Loucy (cell line): ENCODE measurements around the gene CAST.
A peak's percentile ranks its signal among the peaks of the same experiment; 100 is the strongest.

Experiments used
- H2AFZ ChIP-seq: fragments of 200-600 bp; sonication (generic); 2 replicates; pipeline ENCODE4 v1.6.0; 2016; ENCODE audit warnings: antibody characterized with exemption, mild to moderate bottlenecking, low read length, moderate library complexity
- H3F3A ChIP-seq: fragments of 200-600 bp; 2 replicates; pipeline ENCODE4 v1.6.0; 2016; ENCODE audit warnings: antibody characterized with exemption, low read depth, mild to moderate bottlenecking
- H3K27me3 ChIP-seq: fragments of 200-600 bp; sonication (generic); 2 replicates; pipeline ENCODE4 v1.6.1; 2014; ENCODE audit warnings: low read length, mild to moderate bottlenecking; ENCODE audit not compliant: insufficient read depth, poor library complexity, severe bottlenecking
- H3K36me3 ChIP-seq: fragments of 200-600 bp; sonication (generic); 2 replicates; pipeline ENCODE4 v1.6.1; 2016; ENCODE audit warnings: low read length; ENCODE audit not compliant: insufficient read depth
- H3K4me1 ChIP-seq: fragments of 200-600 bp; sonication (generic); 2 replicates; pipeline ENCODE4 v1.5.1; 2014; ENCODE audit warnings: low read length, mild to moderate bottlenecking; ENCODE audit not compliant: insufficient read depth, poor library complexity, severe bottlenecking
- H3K4me2 ChIP-seq: fragments of 200-600 bp; sonication (generic); 2 replicates; pipeline ENCODE4 v1.6.0; 2014; ENCODE audit warnings: antibody characterized with exemption, low read length, low read depth, mild to moderate bottlenecking; ENCODE audit not compliant: poor library complexity, severe bottlenecking
- H3K4me3 ChIP-seq: fragments of 200-600 bp; sonication (generic); 2 replicates; pipeline ENCODE4 v1.5.1; 2014; ENCODE audit warnings: low read length, mild to moderate bottlenecking, mixed read lengths; ENCODE audit not compliant: poor library complexity, severe bottlenecking
- H3K79me2 ChIP-seq: fragments of 200-600 bp; sonication (generic); 2 replicates; pipeline ENCODE4 v1.6.1; 2014; ENCODE audit warnings: low read length; ENCODE audit not compliant: insufficient read depth
- H3K9ac ChIP-seq: fragments of 200-600 bp; sonication (generic); 2 replicates; pipeline ENCODE4 v1.6.0; 2014; ENCODE audit warnings: mild to moderate bottlenecking, low read depth, low read length, moderate library complexity; ENCODE audit not compliant: poor library complexity, severe bottlenecking
- H3K9me2 ChIP-seq: fragments of 200-600 bp; sonication (generic); replicated peaks from 2 replicates; pipeline ENCODE4 v1.6.1; 2016; ENCODE audit warnings: low read depth, low read length, mixed read lengths
- H3K9me3 ChIP-seq: fragments of 200-600 bp; sonication (generic); 2 replicates; pipeline ENCODE4 v1.6.1; 2014; ENCODE audit warnings: mild to moderate bottlenecking, antibody characterized with exemption, low read length, low read depth; ENCODE audit not compliant: insufficient read depth
- H4K20me1 ChIP-seq: fragments of 200-600 bp; sonication (generic); 2 replicates; pipeline ENCODE4 v1.6.0; 2014; ENCODE audit warnings: antibody characterized with exemption, low read length, mild to moderate bottlenecking; ENCODE audit not compliant: insufficient read depth, poor library complexity, severe bottlenecking
- CTCF ChIP-seq: fragments of 200-600 bp; sonication (generic); conservative IDR thresholded peaks from 2 replicates; pipeline ENCODE4 v1.5.1; 2014; ENCODE audit warnings: mild to moderate bottlenecking, antibody characterized with exemption, low read length
- EZH2phosphoT487 ChIP-seq: fragments of 200-600 bp; IDR thresholded peaks from 2 replicates; pipeline ENCODE4 v1.6.1; 2018; ENCODE audit warnings: antibody characterized with exemption, mild to moderate bottlenecking, moderate library complexity, borderline replicate concordance

The CAST gene

DNA sequence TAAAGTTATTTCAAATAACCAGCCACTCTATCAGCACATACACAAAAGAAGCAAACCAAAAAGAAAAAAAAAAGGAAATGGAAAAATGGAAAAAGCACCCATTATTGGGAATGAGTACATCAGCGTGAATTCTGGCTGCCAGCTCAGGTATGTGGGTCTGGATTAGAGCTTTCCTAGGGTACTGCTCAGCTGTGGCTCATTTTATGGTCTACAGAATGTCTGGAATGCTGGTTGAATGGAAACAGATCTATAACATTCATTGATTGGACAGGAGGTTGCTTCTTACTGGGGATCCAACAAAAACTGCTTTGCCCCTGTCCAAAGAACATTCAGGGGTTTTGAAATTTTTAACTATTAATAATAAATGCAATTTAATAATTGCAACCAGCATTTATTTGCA lies 3.9 kb upstream of the CAST start:
- peaks cover 8% of the 10 kb centered on the region; the same call in 1 of the 2 replicates for H3F3A ChIP-seq
- no peak overlapping the region for H3K9ac ChIP-seq
- no peak overlapping the region for H3K4me2 ChIP-seq
- H3K9me3 ChIP-seq, result no peaks in the 10 kb centered on the region
- no peak for TF ChIP-seq CTCF
- no peak for TF ChIP-seq EZH2phosphoT487
- H4K20me1 ChIP-seq, result peaks cover 4% of the 10 kb centered on the region
- no peaks in the 10 kb centered on the region for H3K9me2 ChIP-seq
- peaks cover 41% of the 10 kb centered on the region for H3K4me1 ChIP-seq
- no peaks in the 10 kb centered on the region for H3K27me3 ChIP-seq
- H3K36me3 ChIP-seq, result no peaks in the 10 kb centered on the region
- peaks cover 4% of the 10 kb centered on the region for H3K79me2 ChIP-seq
- no peak overlapping the region for H2AFZ ChIP-seq
- no peak overlapping the region for H3K4me3 ChIP-seq

DNA sequence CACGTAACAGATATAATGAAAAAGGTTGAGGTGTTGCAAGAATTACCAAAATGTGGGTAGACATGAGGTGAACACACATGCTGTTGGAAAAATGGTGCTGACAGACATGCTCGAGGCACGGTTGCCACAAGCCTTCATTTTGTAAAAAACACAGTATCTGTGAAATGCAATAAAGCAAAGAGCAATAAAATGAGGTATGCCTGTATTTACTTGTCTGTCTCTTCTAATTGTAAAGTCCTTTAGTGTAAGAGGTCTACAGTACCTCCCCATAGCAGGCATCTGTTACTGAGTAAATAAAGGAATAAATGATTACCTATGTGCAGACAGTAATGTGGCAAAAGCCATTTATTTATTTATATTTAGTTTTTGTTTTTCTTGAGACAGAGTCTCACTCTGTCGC lies 3.0 kb upstream of the CAST start:
- Histone ChIP-seq H3K9ac (no peak overlapping the region), H4K20me1 (peaks cover 11% of the 10 kb centered on the region), H2AFZ (no peak overlapping the region), H3F3A (peaks cover 8% of the 10 kb centered on the region; the same call in 1 of the 2 replicates), H3K9me3 (no peaks in the 10 kb centered on the region), H3K27me3 (no peaks in the 10 kb centered on the region), H3K4me2 (no peak overlapping the region), H3K79me2 (peaks cover 10% of the 10 kb centered on the region), H3K4me3 (no peak overlapping the region), H3K36me3 (no peaks in the 10 kb centered on the region), H3K9me2 (no peaks in the 10 kb centered on the region), H3K4me1 (peaks cover 47% of the 10 kb centered on the region)
- TF ChIP-seq EZH2phosphoT487, result no peak
- no peak for TF ChIP-seq CTCF

DNA sequence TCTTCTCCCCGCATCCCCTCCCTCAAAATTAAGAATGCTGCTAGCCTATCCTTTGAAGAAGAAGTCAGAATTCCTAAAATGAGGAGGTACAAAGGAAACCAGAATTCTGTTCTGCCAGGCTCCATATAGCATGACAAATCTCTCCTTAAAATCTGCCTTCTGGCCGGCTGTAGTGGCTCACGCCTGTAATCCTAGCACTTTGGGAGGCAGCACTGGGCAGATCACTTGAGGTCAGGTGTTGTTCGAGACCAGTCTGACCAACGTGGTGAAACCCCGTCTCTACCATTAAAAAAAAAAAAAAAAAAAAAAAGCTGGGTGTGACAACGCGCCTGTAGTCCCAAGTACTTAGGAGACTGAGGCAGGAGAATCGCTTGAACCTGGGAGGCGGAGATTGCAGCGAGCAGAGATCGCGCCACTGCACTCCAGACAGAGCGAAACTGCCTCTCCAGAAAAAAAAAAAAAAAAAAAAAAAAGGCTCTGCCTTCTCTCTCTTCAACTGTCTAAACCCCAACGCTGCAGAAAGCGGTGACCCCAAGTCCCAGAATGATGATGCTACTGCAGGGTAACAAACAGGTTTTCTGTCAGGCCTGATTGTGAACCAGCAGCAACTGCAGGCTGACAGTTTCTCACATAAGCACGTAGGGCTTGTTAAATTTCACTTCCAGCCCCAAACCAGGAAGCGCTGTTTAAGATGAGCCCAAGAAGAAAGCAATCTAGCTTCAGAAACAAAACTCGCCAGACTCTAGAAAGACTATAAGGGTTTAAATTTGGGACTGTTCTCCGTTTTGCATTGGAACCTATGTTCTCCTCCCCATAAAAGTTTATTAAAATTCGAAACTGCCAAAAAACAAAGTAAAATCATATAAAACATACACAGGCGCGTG lies 963 bp upstream of the CAST start:
- peak overlapping the region; percentile 77 for H3K4me2 ChIP-seq
- peaks cover 23% of the 10 kb centered on the region for H3K79me2 ChIP-seq
- no peaks in the 10 kb centered on the region for H3K9me2 ChIP-seq
- peaks cover 20% of the 10 kb centered on the region for H4K20me1 ChIP-seq
- H3K36me3 ChIP-seq, result no peaks in the 10 kb centered on the region
- H3K4me3 ChIP-seq, result peak overlapping the region; percentile 78
- peak overlapping the region; percentile 73 for H3K9ac ChIP-seq
- H3F3A ChIP-seq, result peaks cover 16% of the 10 kb centered on the region; the same call in 1 of the 2 replicates
- H3K9me3 ChIP-seq, result no peaks in the 10 kb centered on the region
- H2AFZ ChIP-seq, result peak overlapping the region; percentile 96
- TF ChIP-seq EZH2phosphoT487, result no peak
- no peak for TF ChIP-seq CTCF
- H3K4me1 ChIP-seq, result peaks cover 49% of the 10 kb centered on the region
- no peaks in the 10 kb centered on the region for H3K27me3 ChIP-seq
